ENCODE measurements around the gene STK32C. TPM values are rescaled to one million over a fixed set of nuclear protein-coding genes. Genes with fewer than 3 reads are reported as not detected.

Gene STK32C
- total RNA-seq, 3 donors from 2014 or later: 14.8 to 18.0 (median 15.3) TPM

- peaks cover 4% of the 10 kb centered on the region for H3K4me1 Mint-ChIP-seq (ENCODE audit: low read depth)
- DNase-seq: no peak
- H3K4me3 Mint-ChIP-seq: no peak overlapping the region
- peaks cover 7% of the 10 kb centered on the region for H3K36me3 Mint-ChIP-seq (ENCODE audit: insufficient read depth)
- no peaks in the 10 kb centered on the region for H3K27me3 Mint-ChIP-seq (ENCODE audit: low read depth)
- H3K9me3 Mint-ChIP-seq: no peaks in the 10 kb centered on the region
- no peak for ATAC-seq
These were observed 13.0 kb downstream of the STK32C start for GRCh38 chr10:132294561-132295318.

DNA sequence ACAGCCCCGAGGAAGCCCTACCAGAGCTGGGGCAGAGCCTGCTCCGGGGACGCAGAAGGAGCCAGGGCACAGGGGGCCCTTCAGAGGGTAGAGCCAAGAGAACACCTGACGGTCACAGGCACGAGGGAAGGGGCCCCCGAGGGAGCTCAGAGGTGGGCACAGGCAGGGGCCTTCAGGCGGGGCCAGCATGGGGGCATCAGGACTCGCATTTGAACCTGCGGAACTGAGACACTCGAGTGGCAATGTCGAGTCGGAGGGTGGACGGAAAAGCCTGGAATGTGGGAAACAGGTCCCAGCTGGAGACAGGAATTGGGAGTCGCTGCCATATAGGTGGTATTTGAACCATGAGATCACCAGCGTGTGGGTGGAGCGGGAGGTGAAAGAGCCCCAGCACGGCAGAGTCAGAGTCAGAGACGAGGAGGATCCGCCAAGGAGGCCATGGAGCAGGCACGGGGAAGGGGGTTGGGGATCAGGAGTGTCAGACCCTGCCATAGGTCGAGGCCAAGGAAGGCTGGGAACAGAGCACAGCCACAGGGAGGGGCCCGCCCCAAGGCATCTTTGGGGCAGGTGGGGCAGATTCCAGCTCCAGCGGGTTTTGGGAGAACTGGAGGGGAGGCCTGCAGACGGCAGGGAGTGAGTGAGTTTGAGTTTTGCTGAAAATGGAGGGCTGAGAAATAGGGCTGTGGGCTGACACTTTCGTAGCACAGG, 13.8 kb downstream of the STK32C start:
- DNase-seq (no peak), ATAC-seq (no peak)
- Mint-ChIP-seq H3K36me3 (ENCODE audit: insufficient read depth) (peaks cover 7% of the 10 kb centered on the region), H3K9me3 (no peaks in the 10 kb centered on the region), H3K4me3 (no peak overlapping the region), H3K27me3 (ENCODE audit: low read depth) (no peaks in the 10 kb centered on the region), H3K4me1 (ENCODE audit: low read depth) (peaks cover 4% of the 10 kb centered on the region)

GRCh38 chr10:132293201-132293812, 14.4 kb downstream of the STK32C start:
- no peak for ATAC-seq
- no peaks in the 10 kb centered on the region for H3K27me3 Mint-ChIP-seq (ENCODE audit: low read depth)

DNA sequence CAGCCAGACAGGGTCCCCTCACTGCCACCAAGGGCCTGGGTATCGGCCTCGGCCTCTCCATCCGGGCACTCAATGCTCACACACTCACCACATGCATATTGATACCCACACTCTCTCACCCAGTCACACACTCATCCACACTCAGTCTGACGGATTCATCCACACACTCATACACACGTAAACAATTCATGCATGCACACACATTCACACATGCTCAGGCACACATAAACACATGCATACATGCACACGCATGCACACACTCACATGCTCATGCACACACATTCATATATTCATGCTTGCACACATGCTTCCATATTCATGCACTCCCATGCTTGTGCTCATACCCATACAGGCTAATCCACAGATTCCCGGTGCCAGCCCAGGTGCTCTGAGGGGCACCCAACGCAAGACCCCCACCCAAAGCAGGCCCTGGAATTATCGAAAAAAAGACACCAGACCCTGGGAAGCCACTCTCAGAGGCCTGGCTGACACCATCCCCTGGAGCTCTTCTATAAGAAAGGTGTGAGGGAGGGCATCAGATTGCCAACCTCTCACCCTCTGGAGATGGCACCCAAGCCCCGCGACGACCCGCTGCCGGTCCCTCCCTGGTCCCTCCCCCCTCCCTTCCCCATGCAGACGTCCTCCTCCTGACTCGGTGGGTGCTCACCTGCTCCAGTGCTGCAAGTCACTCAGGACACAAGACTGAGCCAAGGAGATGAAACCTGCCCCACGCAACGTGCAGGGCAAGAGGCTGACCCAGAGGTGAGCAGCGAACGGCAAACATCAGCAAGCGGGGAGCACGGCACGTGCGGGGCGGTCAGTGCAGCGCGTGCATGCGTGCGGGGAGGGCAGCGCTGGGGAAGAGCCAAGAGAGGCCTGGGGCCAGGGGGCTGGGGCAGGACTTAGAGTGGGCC, 15.2 kb downstream of the STK32C start:
- H3K27me3 Mint-ChIP-seq (ENCODE audit: low read depth): no peaks in the 10 kb centered on the region
- H3K4me3 Mint-ChIP-seq: no peak overlapping the region
- peaks cover 7% of the 10 kb centered on the region for H3K36me3 Mint-ChIP-seq (ENCODE audit: insufficient read depth)
- H3K4me1 Mint-ChIP-seq (ENCODE audit: low read depth): peaks cover 2% of the 10 kb centered on the region
- DNase-seq (no peak), ATAC-seq (no peak)
- H3K9me3 Mint-ChIP-seq: no peaks in the 10 kb centered on the region

More at GRCh38 chr10:132293201-132293812, 14.4 kb downstream of the STK32C start:
- H3K4me1 Mint-ChIP-seq (ENCODE audit: low read depth): peaks cover 4% of the 10 kb centered on the region
- DNase-seq: no peak
- H3K36me3 Mint-ChIP-seq (ENCODE audit: insufficient read depth): peaks cover 7% of the 10 kb centered on the region
- H3K4me3 Mint-ChIP-seq: no peak overlapping the region
- H3K9me3 Mint-ChIP-seq: no peaks in the 10 kb centered on the region

DNA sequence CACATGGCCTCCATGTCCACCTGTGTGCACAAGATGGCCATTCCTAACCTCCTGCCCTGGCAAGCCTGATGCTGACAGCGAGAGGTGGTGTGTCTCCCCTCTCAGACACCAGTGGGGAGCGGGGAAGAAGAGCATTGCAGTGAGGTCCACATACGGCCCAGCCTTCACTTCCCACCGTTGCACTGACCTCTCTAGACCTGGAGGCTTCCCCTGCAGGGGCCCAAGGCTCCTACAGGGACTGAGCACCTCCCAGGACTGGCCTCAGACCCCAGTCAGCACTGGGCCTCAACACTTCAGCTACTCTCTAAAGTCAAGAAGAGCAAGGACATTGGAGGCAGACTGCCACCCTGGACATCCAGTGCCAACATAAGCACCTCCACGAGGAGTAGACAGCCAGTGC, 15.9 kb downstream of the STK32C start:
- peaks cover 2% of the 10 kb centered on the region for H3K4me1 Mint-ChIP-seq (ENCODE audit: low read depth)
- H3K36me3 Mint-ChIP-seq (ENCODE audit: insufficient read depth): peaks cover 7% of the 10 kb centered on the region
- ATAC-seq: no peak

DNA sequence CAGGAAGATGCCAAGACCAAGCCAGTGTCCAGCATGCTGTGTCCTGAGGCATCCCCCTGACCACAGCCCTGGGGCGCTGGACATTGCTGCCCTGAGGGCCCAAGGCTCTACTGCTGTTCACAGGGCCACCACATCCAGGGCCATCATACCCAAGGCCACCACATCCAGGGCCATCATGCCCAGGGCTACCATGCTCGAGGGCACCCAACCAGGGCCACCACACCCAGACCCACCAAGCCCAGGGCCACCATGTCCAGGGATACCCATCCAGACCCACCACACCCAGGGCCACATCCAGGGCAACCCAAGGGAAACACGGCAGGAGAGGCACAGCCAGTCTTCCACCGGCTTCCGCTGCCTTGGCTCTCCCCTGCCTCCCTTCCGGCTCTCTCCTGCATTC, 17.1 kb downstream of the STK32C start:
- H3K36me3 Mint-ChIP-seq (ENCODE audit: insufficient read depth): peaks cover 7% of the 10 kb centered on the region
- peaks cover 2% of the 10 kb centered on the region for H3K4me1 Mint-ChIP-seq (ENCODE audit: low read depth)
- no peaks in the 10 kb centered on the region for H3K9me3 Mint-ChIP-seq
- ATAC-seq (no peak), DNase-seq (no peak)
- H3K4me3 Mint-ChIP-seq: no peak overlapping the region
- H3K27me3 Mint-ChIP-seq (ENCODE audit: low read depth): no peaks in the 10 kb centered on the region

More for the DNA sequence above, 15.9 kb downstream of the STK32C start:
- DNase-seq: no peak
- H3K9me3 Mint-ChIP-seq: no peaks in the 10 kb centered on the region
- H3K4me3 Mint-ChIP-seq: no peak overlapping the region
- no peaks in the 10 kb centered on the region for H3K27me3 Mint-ChIP-seq (ENCODE audit: low read depth)

GRCh38 chr10:132289439-132289838, 18.3 kb downstream of the STK32C start:
- DNase-seq (no peak), ATAC-seq (no peak)
- H3K4me1 Mint-ChIP-seq (ENCODE audit: low read depth): peaks cover 2% of the 10 kb centered on the region
- no peaks in the 10 kb centered on the region for H3K27me3 Mint-ChIP-seq (ENCODE audit: low read depth)
- H3K9me3 Mint-ChIP-seq: no peaks in the 10 kb centered on the region
- no peak overlapping the region for H3K4me3 Mint-ChIP-seq
- H3K36me3 Mint-ChIP-seq (ENCODE audit: insufficient read depth): peaks cover 4% of the 10 kb centered on the region

GRCh38 chr10:132283604-132284382, 24.0 kb downstream of the STK32C start:
- Mint-ChIP-seq H3K9me3 (no peaks in the 10 kb centered on the region), H3K27me3 (ENCODE audit: low read depth) (no peaks in the 10 kb centered on the region), H3K4me3 (no peak overlapping the region), H3K36me3 (ENCODE audit: insufficient read depth) (no peaks in the 10 kb centered on the region), H3K4me1 (ENCODE audit: low read depth) (no peaks in the 10 kb centered on the region)
- DNase-seq (no peak), ATAC-seq (no peak)

DNA sequence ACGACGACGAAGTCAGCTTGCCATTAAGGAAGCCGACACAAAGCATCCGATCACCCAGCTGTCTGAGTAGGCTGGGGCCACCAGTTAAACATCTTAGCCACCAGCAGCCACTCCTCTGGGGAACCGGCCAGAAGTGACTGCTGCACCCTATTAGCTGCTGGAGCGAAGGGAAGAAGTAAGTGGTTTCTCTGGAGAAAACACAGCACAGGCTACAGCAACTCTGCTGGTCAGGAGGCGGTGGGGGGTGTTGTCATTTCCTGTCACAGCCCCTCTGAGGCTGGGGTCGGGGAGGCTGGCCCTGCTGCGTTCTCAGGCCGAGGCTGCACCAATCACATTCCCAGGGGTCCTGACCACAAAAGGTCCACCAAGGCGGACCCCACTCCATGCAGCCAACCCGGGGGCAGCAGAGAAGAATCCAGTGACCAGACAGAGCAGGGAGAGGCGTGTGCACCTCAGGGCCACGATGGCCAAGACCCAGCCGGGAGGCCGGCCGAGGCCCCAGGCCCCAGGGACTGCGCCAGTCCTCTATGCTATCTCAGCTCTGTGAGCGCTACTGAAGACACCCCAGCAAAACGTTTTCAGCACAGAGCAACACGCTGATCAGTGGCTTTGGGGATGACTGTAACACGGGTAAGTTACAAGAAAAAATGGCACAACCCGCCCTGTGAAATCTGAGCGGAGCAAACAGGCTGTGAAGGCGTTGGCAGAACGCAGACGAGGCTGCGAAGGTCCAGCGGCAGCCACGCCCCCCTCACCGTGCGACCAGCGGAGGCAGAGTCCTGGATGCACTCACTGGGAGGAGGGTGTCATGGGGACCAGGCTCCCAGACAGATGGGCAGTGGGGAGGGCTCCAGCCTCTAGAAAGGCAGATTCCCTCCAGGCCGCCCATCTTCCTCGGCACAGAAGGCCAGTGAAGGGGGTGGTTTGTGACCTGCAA, 24.8 kb downstream of the STK32C start:
- Mint-ChIP-seq H3K27me3 (ENCODE audit: low read depth) (no peaks in the 10 kb centered on the region), H3K4me3 (no peak overlapping the region), H3K4me1 (ENCODE audit: low read depth) (no peaks in the 10 kb centered on the region), H3K36me3 (ENCODE audit: insufficient read depth) (no peaks in the 10 kb centered on the region), H3K9me3 (no peaks in the 10 kb centered on the region)
- no peak for ATAC-seq
- DNase-seq: no peak

GRCh38 chr10:132281915-132282666, 25.7 kb downstream of the STK32C start:
- ATAC-seq (no peak), DNase-seq (no peak)
- no peaks in the 10 kb centered on the region for H3K9me3 Mint-ChIP-seq
- H3K27me3 Mint-ChIP-seq (ENCODE audit: low read depth): no peaks in the 10 kb centered on the region
- H3K4me3 Mint-ChIP-seq: no peak overlapping the region
- H3K4me1 Mint-ChIP-seq (ENCODE audit: low read depth): no peaks in the 10 kb centered on the region
- no peaks in the 10 kb centered on the region for H3K36me3 Mint-ChIP-seq (ENCODE audit: insufficient read depth)

GRCh38 chr10:132280646-132281074, 27.1 kb downstream of the STK32C start:
- H3K9me3 Mint-ChIP-seq: no peaks in the 10 kb centered on the region
- no peaks in the 10 kb centered on the region for H3K36me3 Mint-ChIP-seq (ENCODE audit: insufficient read depth)
- H3K4me1 Mint-ChIP-seq (ENCODE audit: low read depth): no peaks in the 10 kb centered on the region
- DNase-seq (no peak), ATAC-seq (no peak)
- no peak overlapping the region for H3K4me3 Mint-ChIP-seq
- no peaks in the 10 kb centered on the region for H3K27me3 Mint-ChIP-seq (ENCODE audit: low read depth)

All from activated T-cell treated with anti-CD3 and anti-CD28 coated beads, Interleukin-2, amount 50 U/mL, for 4 hours (primary cell).